H1 (cell line): ENCODE results near the gene MYOC. TPM values are rescaled to one million over a fixed set of nuclear protein-coding genes. Genes with fewer than 3 reads are reported as not detected.

Experiments used
- CTCF ChIA-PET: fragments of 300-600 bp; sonication (Branson Sonifier 250); formaldehyde crosslinking; loops from one replicate; lab custom pipeline; 2021; ENCODE audit not compliant: partially characterized antibody; lab: Charles Lee
- POLR2A ChIA-PET: fragments of 300-600 bp; sonication (Branson Sonifier 250); formaldehyde crosslinking; loops from one replicate; lab custom pipeline; 2021; ENCODE audit warnings: inconsistent platforms; ENCODE audit not compliant: partially characterized antibody; lab: Charles Lee
- DNase-seq, 2 experiments: peaks; one replicate each; pipeline versions ENCODE4 v3.0.0 to v3.0.0-alpha.2; 2010 to 2022; ENCODE audit warnings: low spot score in 2 of 2, low read depth in 1 of 2, mixed read lengths in 1 of 2
- FAIRE-seq: peaks from 2 replicates; lab custom pipeline; 2011; peaks lifted over from hg19 to GRCh38; lab: Jason Lieb, UNC
- H2AFZ ChIP-seq: 2 replicates; pipeline ENCODE4 v1.8.1; 2012; ENCODE audit warnings: low read length, inconsistent platforms
- H2AK5ac ChIP-seq: 2 replicates; pipeline ENCODE4 v1.6.1; 2013; ENCODE audit warnings: low read depth, low read length
- H2BK120ac ChIP-seq: replicated peaks from 2 replicates; pipeline ENCODE3; 2013; ENCODE audit warnings: low read depth, low read length, inconsistent platforms
- H2BK12ac ChIP-seq: 2 replicates; pipeline ENCODE4 v1.6.1; 2013; ENCODE audit warnings: low read depth, low read length
- H2BK15ac ChIP-seq: 2 replicates; pipeline ENCODE4 v1.6.1; 2013; ENCODE audit warnings: low read length
- H2BK20ac ChIP-seq: 2 replicates; pipeline ENCODE4 v1.6.1; 2013; ENCODE audit warnings: low read length
- H2BK5ac ChIP-seq: 2 replicates; pipeline ENCODE4 v1.6.1; 2013; ENCODE audit warnings: low read depth, low read length
- H3K14ac ChIP-seq: 2 replicates; pipeline ENCODE4 v1.6.1; 2013; ENCODE audit warnings: inconsistent platforms; ENCODE audit not compliant: insufficient read length
- H3K18ac ChIP-seq: 2 replicates; pipeline ENCODE4 v1.6.1; 2013; ENCODE audit warnings: low read length; ENCODE audit errors: extremely low read depth
- H3K23ac ChIP-seq: 2 replicates; pipeline ENCODE4 v1.6.1; 2013; ENCODE audit warnings: inconsistent platforms; ENCODE audit not compliant: insufficient read length
- H3K23me2 ChIP-seq: 2 replicates; pipeline ENCODE4 v1.6.1; 2013; ENCODE audit warnings: low read depth, low read length
- H3K27ac ChIP-seq: 2 replicates; pipeline ENCODE4 v1.6.1; 2011; ENCODE audit warnings: low read depth, low read length, inconsistent platforms
- H3K27me3 ChIP-seq, 4 experiments: replicated peaks in 1 of 4; 1 replicate in 1 of 4; 2 replicates in 3 of 4; pipeline versions ENCODE4 v1.6.1 to v1.8.1; 2011 to 2013; ENCODE audit warnings: low read length in 3 of 4, mild to moderate bottlenecking in 3 of 4, inconsistent platforms in 2 of 4, mixed read lengths in 2 of 4, moderate library complexity in 1 of 4; ENCODE audit not compliant: control insufficient read depth in 3 of 4, insufficient read depth in 3 of 4; ENCODE audit errors: extremely low read depth in 1 of 4
- H3K36me3 ChIP-seq, 4 experiments: 2 replicates each; pipeline versions ENCODE4 v1.6.1 to v1.8.1; 2011 to 2013; ENCODE audit warnings: mild to moderate bottlenecking in 4 of 4, low read length in 3 of 4, moderate library complexity in 2 of 4, control low read depth in 1 of 4, inconsistent platforms in 1 of 4; ENCODE audit not compliant: insufficient read depth in 4 of 4, control insufficient read depth in 2 of 4
- H3K4ac ChIP-seq: replicated peaks from 2 replicates; pipeline ENCODE3; 2013; ENCODE audit warnings: low read length, low read depth, mixed read lengths, inconsistent platforms; ENCODE audit not compliant: insufficient read length
- H3K4me1 ChIP-seq, 4 experiments: replicated peaks in 1 of 4; 1 replicate in 1 of 4; 2 replicates in 3 of 4; pipeline versions ENCODE4 v1.6.1 to v1.8.1; 2011 to 2013; ENCODE audit warnings: low read length in 3 of 4, inconsistent platforms in 2 of 4, mixed read lengths in 1 of 4; ENCODE audit not compliant: insufficient read depth in 4 of 4, control insufficient read depth in 3 of 4
- H3K4me2 ChIP-seq, 2 experiments: 2 replicates each; pipeline versions ENCODE4 v1.6.1 to v1.8.1; 2011 to 2013; ENCODE audit warnings: low read depth in 2 of 2, low read length in 2 of 2, control low read depth in 1 of 2, inconsistent platforms in 1 of 2, mild to moderate bottlenecking in 1 of 2; ENCODE audit not compliant: insufficient read depth in 1 of 2
- H3K4me3 ChIP-seq, 4 experiments: fragments of 200-600, 300-600 bp in 1 of 4; sonication (generic), shearing (Covaris generic), sonication (Bioruptor Twin) in 1 of 4; 2 replicates each; pipeline versions ENCODE4 v1.5.1 to v1.8.1; 2011 to 2016; ENCODE audit warnings: low read length in 4 of 4, low read depth in 3 of 4, control low read depth in 2 of 4, inconsistent platforms in 2 of 4, mild to moderate bottlenecking in 2 of 4, mixed read lengths in 1 of 4, moderate library complexity in 1 of 4; ENCODE audit not compliant: insufficient read depth in 2 of 4; ENCODE audit errors: extremely low read depth in 1 of 4
- H3K56ac ChIP-seq: replicated peaks from 2 replicates; pipeline ENCODE3; 2013; ENCODE audit warnings: low read depth, mild to moderate bottlenecking, mixed read lengths, low read length, inconsistent platforms; ENCODE audit not compliant: insufficient read length
- H3K79me1 ChIP-seq: 2 replicates; pipeline ENCODE4 v1.6.1; 2013; ENCODE audit warnings: low read depth, low read length, control low read depth
- H3K79me2 ChIP-seq, 2 experiments: 2 replicates each; pipeline versions ENCODE4 v1.6.1 to v1.8.1; 2012 to 2013; ENCODE audit warnings: low read length in 2 of 2, mild to moderate bottlenecking in 2 of 2, inconsistent platforms in 1 of 2; ENCODE audit not compliant: insufficient read depth in 2 of 2, control insufficient read depth in 1 of 2
- H3K9ac ChIP-seq, 4 experiments: replicated peaks in 1 of 4; 1 replicate in 1 of 4; 2 replicates in 3 of 4; pipeline versions ENCODE4 v1.6.1 to v1.8.1; 2011 to 2013; ENCODE audit warnings: low read depth in 3 of 4, low read length in 3 of 4, control low read depth in 2 of 4, mild to moderate bottlenecking in 2 of 4, moderate library complexity in 2 of 4, inconsistent platforms in 1 of 4; ENCODE audit errors: extremely low read depth in 1 of 4
- H3K9me3 ChIP-seq, 2 experiments: 2 replicates each; pipeline versions ENCODE4 v1.6.1 to v1.8.1; 2012 to 2013; ENCODE audit warnings: mild to moderate bottlenecking in 2 of 2, moderate library complexity in 2 of 2, control low read depth in 1 of 2, inconsistent platforms in 1 of 2, low read depth in 1 of 2, low read length in 1 of 2, mixed read lengths in 1 of 2; ENCODE audit not compliant: insufficient read depth in 2 of 2
- H4K20me1 ChIP-seq, 2 experiments: replicated peaks in 1 of 2; 2 replicates each; pipeline versions ENCODE3 to v1.8.1; 2011 to 2013; ENCODE audit warnings: inconsistent platforms in 2 of 2, low read length in 2 of 2, mild to moderate bottlenecking in 1 of 2; ENCODE audit not compliant: insufficient read depth in 2 of 2, control insufficient read depth in 1 of 2
- H4K5ac ChIP-seq: 2 replicates; pipeline ENCODE4 v1.6.1; 2013; ENCODE audit warnings: low read length, low read depth, mixed read lengths, inconsistent platforms; ENCODE audit not compliant: insufficient read length
- H4K8ac ChIP-seq: 2 replicates; pipeline ENCODE4 v1.8.0; 2013; ENCODE audit warnings: mild to moderate bottlenecking, moderate library complexity, low read length, inconsistent platforms; ENCODE audit not compliant: insufficient read depth; ENCODE audit errors: extremely low read depth
- H4K91ac ChIP-seq: replicated peaks from 2 replicates; pipeline ENCODE3; 2013; ENCODE audit warnings: low read length, mixed read lengths, inconsistent platforms; ENCODE audit not compliant: insufficient read length
- GTF2F1 ChIP-seq: IDR thresholded peaks from 2 replicates; pipeline ENCODE4 v1.6.1; 2012; ENCODE audit warnings: low read depth, low read length, improper control_type of control experiment, borderline replicate concordance
- WGBS, 2 experiments: shearing (Covaris generic) in 1 of 2; methylation state at CpG; one replicate each; pipeline versions ENCODE4 v1.1.6 to v1.1.7; 2013 to 2015; ENCODE audit warnings: low lambda C conversion rate in 2 of 2, mixed read lengths in 2 of 2, inconsistent platforms in 1 of 2, low coverage in 1 of 2, missing lambda C conversion rate in 1 of 2; ENCODE audit not compliant: insufficient replicate concordance in 2 of 2, insufficient coverage in 1 of 2, insufficient read length in 1 of 2; ENCODE audit errors: extremely low coverage in 1 of 2, missing lambda C conversion rate in 1 of 2; 5-methylcytosine and 5-hydroxymethylcytosine counted together
- polyA plus RNA-seq, 7 experiments: library from polyadenylated mRNA; depleted of rRNA in 3 of 7; stranded (reverse) in 5 of 7; unstranded in 2 of 7; fragments of >200 nt in 5 of 7; fragments of 200-250 nt in 2 of 7; gene quantifications; 1 replicate in 5 of 7; 2 replicates in 1 of 7; 4 replicates in 1 of 7; pipeline versions ENCODE4 v1.2.1 to v1.2.3, GENCODE V29; 2011 to 2013; ENCODE audit warnings: missing spikeins in 2 of 7, mixed read lengths in 2 of 7
- total RNA-seq: library from RNA; stranded (reverse); fragmentation: NEBNext Ultra II Directional; extraction: Animal tissue kit (Norgen Biotek cat#: 25700); gene quantifications from 2 replicates; pipeline ENCODE4 v1.2.1, GENCODE V29; 2021

The MYOC gene
- total and polyA plus RNA-seq, 2 of the 8 experiments (the other 6 are each of a cell fraction or from before 2014, with no cell fraction given): not detected

- H4K20me1 ChIP-seq: no peaks in the 10 kb centered on the region
- DNase-seq: no peak
- H2BK20ac ChIP-seq: no peak overlapping the region
- no peak overlapping the region for H4K91ac ChIP-seq
- no peaks in the 10 kb centered on the region for H3K9me3 ChIP-seq
- H3K23me2 ChIP-seq: no peaks in the 10 kb centered on the region; the same call in 1 of the 2 replicates
- no peak overlapping the region for H2BK15ac ChIP-seq
- H3K14ac ChIP-seq: no peak overlapping the region
- H3K18ac ChIP-seq: no peak overlapping the region
- H3K4me2 ChIP-seq: no peak overlapping the region
- no peak overlapping the region for H2BK5ac ChIP-seq
- H2AK5ac ChIP-seq: no peak overlapping the region
- no peak overlapping the region for H3K4ac ChIP-seq
- H3K23ac ChIP-seq: no peak overlapping the region
- H3K4me3 ChIP-seq: no peak overlapping the region
- no peaks in the 10 kb centered on the region for H3K27me3 ChIP-seq
- H3K36me3 ChIP-seq: no peaks in the 10 kb centered on the region
- FAIRE-seq: no peak
- H3K4me1 ChIP-seq: no peaks in the 10 kb centered on the region
- ChIA-PET POLR2A (no interaction called here), CTCF (interaction anchor here (1.2 to 3.8 kb wide), 2 partner anchors 21 to 35 kb away, joined by 3 to 19 read pairs; no protein-coding TSS in a partner anchor)
- no peaks in the 10 kb centered on the region for H3K79me1 ChIP-seq
- H3K9ac ChIP-seq: no peak overlapping the region
- H2BK120ac ChIP-seq: no peak overlapping the region
- no peak overlapping the region for H3K27ac ChIP-seq
- H2AFZ ChIP-seq: no peak overlapping the region
- H3K79me2 ChIP-seq: no peaks in the 10 kb centered on the region
- no peak overlapping the region for H3K56ac ChIP-seq
- WGBS, 2 experiments: 100% methylated on average over 2 of the region's 2 CpGs; no CpG with 5 or more reads in 1 of the 2 experiments
- H2BK12ac ChIP-seq: no peak overlapping the region
- no peak overlapping the region for H4K5ac ChIP-seq
- H4K8ac ChIP-seq: no peak overlapping the region
- no peak for TF ChIP-seq GTF2F1
Measured at GRCh38 chr1:171676823-171677222, 24.3 kb upstream of the MYOC start.
